ENCODE results near the gene PTK6.
"Not testable (repeated sequence)": the region's sequence is repeated elsewhere in the genome, so short reads cannot be mapped to it uniquely, and the experiment has no call there.

PTK6 gene

GRCh38 chr20:63484651-63485403 lies 52.3 kb downstream of the PTK6 start:
- DNase-seq (ENCODE audit: insufficient read length, low spot score) (no peak), FAIRE-seq (no peak)
- TF ChIP-seq SPI1 (IDR thresholded peaks at IDR 0.05; ENCODE audit: low read depth, low read length) (no peak), POLR2AphosphoS5 (IDR thresholded peaks at IDR 0.05; ENCODE audit: low read depth, low read length) (no peak), POLR2A (IDR thresholded peaks at IDR 0.05; ENCODE audit: low read depth, low read length) (no peak), POU2F2 (IDR thresholded peaks at IDR 0.05; ENCODE audit: low read depth, low read length) (no peak), PAX5 (IDR thresholded peaks at IDR 0.05; ENCODE audit: insufficient read depth, low read length, severe bottlenecking) (no peak), TAF1 (IDR thresholded peaks at IDR 0.05; ENCODE audit: low read depth, low read length) (no peak)

GRCh38 chr20:63484236-63484635 lies 52.9 kb downstream of the PTK6 start:
- DNase-seq (ENCODE audit: insufficient read length, low spot score) (no peak), FAIRE-seq (no peak)
- TF ChIP-seq SPI1 (IDR thresholded peaks at IDR 0.05; ENCODE audit: low read depth, low read length) (no peak), POU2F2 (IDR thresholded peaks at IDR 0.05; ENCODE audit: low read depth, low read length) (no peak), TAF1 (IDR thresholded peaks at IDR 0.05; ENCODE audit: low read depth, low read length) (no peak), POLR2A (IDR thresholded peaks at IDR 0.05; ENCODE audit: low read depth, low read length) (no peak), PAX5 (IDR thresholded peaks at IDR 0.05; ENCODE audit: insufficient read depth, low read length, severe bottlenecking) (no peak), POLR2AphosphoS5 (IDR thresholded peaks at IDR 0.05; ENCODE audit: low read depth, low read length) (no peak)

- FAIRE-seq (no peak), DNase-seq (ENCODE audit: insufficient read length, low spot score) (no peak)
- TF ChIP-seq POLR2AphosphoS5 (IDR thresholded peaks at IDR 0.05; ENCODE audit: low read depth, low read length) (no peak), POLR2A (IDR thresholded peaks at IDR 0.05; ENCODE audit: low read depth, low read length) (no peak), POU2F2 (IDR thresholded peaks at IDR 0.05; ENCODE audit: low read depth, low read length) (no peak), PAX5 (IDR thresholded peaks at IDR 0.05; ENCODE audit: insufficient read depth, low read length, severe bottlenecking) (no peak), SPI1 (IDR thresholded peaks at IDR 0.05; ENCODE audit: low read depth, low read length) (no peak), TAF1 (IDR thresholded peaks at IDR 0.05; ENCODE audit: low read depth, low read length) (no peak)
Measured at GRCh38 chr20:63483834-63484233, 53.3 kb downstream of the PTK6 start.

- FAIRE-seq (no peak), DNase-seq (ENCODE audit: insufficient read length, low spot score) (no peak)
- no peak for TF ChIP-seq POLR2AphosphoS5 (IDR thresholded peaks at IDR 0.05; ENCODE audit: low read depth, low read length)
- no peak for TF ChIP-seq POU2F2 (IDR thresholded peaks at IDR 0.05; ENCODE audit: low read depth, low read length)
- TF ChIP-seq POLR2A (IDR thresholded peaks at IDR 0.05; ENCODE audit: low read depth, low read length): no peak
- no peak for TF ChIP-seq SPI1 (IDR thresholded peaks at IDR 0.05; ENCODE audit: low read depth, low read length)
- no peak for TF ChIP-seq PAX5 (IDR thresholded peaks at IDR 0.05; ENCODE audit: insufficient read depth, low read length, severe bottlenecking)
- TF ChIP-seq TAF1 (IDR thresholded peaks at IDR 0.05; ENCODE audit: low read depth, low read length): no peak
Measured at GRCh38 chr20:63482021-63482587, 55.1 kb downstream of the PTK6 start.

- TF ChIP-seq POLR2AphosphoS5 (IDR thresholded peaks at IDR 0.05; ENCODE audit: low read depth, low read length): no peak
- TF ChIP-seq SPI1 (IDR thresholded peaks at IDR 0.05; ENCODE audit: low read depth, low read length): no peak
- no peak for TF ChIP-seq PAX5 (IDR thresholded peaks at IDR 0.05; ENCODE audit: insufficient read depth, low read length, severe bottlenecking)
- no peak for TF ChIP-seq POLR2A (IDR thresholded peaks at IDR 0.05; ENCODE audit: low read depth, low read length)
- no peak for DNase-seq (ENCODE audit: insufficient read length, low spot score)
- FAIRE-seq: no peak
Measured at GRCh38 chr20:63481503-63481902, 55.7 kb downstream of the PTK6 start.

- FAIRE-seq; DNase-seq (ENCODE audit: insufficient read length, low spot score): not testable (repeated sequence)
Measured at GRCh38 chr20:63479695-63480419, 57.3 kb downstream of the PTK6 start.

GRCh38 chr20:63478346-63479302 lies 58.6 kb downstream of the PTK6 start:
- no peak for DNase-seq (ENCODE audit: insufficient read length, low spot score)
- TF ChIP-seq TAF1 (IDR thresholded peaks at IDR 0.05; ENCODE audit: low read depth, low read length) (no peak), SPI1 (IDR thresholded peaks at IDR 0.05; ENCODE audit: low read depth, low read length) (no peak), PAX5 (IDR thresholded peaks at IDR 0.05; ENCODE audit: insufficient read depth, low read length, severe bottlenecking) (no peak), POU2F2 (IDR thresholded peaks at IDR 0.05; ENCODE audit: low read depth, low read length) (no peak), POLR2AphosphoS5 (IDR thresholded peaks at IDR 0.05; ENCODE audit: low read depth, low read length) (no peak), POLR2A (IDR thresholded peaks at IDR 0.05; ENCODE audit: low read depth, low read length) (no peak)
- FAIRE-seq: no peak
